ENCODE data around the gene DNAJC5G. TPM values are rescaled to one million over a fixed set of nuclear protein-coding genes. Genes with fewer than 3 reads are reported as not detected.

Gene DNAJC5G
- total RNA-seq, 1 donor from 2014 or later = not detected

Other genes starting within 250 kb of the DNAJC5G start
- 53.7 TPM for gene TMEM214, start 242.5 kb upstream of the DNAJC5G start, total RNA-seq
- gene AGBL5, start 223.8 kb upstream of the DNAJC5G start, total RNA-seq = 7.6 TPM
- gene OST4, start 203.8 kb upstream of the DNAJC5G start, total RNA-seq = 141 TPM
- 16.0 TPM for gene EMILIN1, start 196.8 kb upstream of the DNAJC5G start, total RNA-seq
- gene KHK, start 188.7 kb upstream of the DNAJC5G start, total RNA-seq = 267 TPM
- gene CGREF1, start 156.3 kb upstream of the DNAJC5G start, total RNA-seq = 5.5 TPM
- 3.6 TPM for gene ABHD1, start 151.6 kb upstream of the DNAJC5G start, total RNA-seq
- 43.9 TPM for gene PREB, start 140.8 kb upstream of the DNAJC5G start, total RNA-seq
- not detected for gene PRR30, start 136.0 kb upstream of the DNAJC5G start, total RNA-seq
- 0.10 TPM for gene TCF23, start 126.4 kb upstream of the DNAJC5G start, total RNA-seq
- 31.8 TPM for gene ATRAID, start 63.4 kb upstream of the DNAJC5G start, total RNA-seq
- 72.6 TPM for gene SLC5A6, start 63.2 kb upstream of the DNAJC5G start, total RNA-seq
- 14.9 TPM for gene CAD, start 58.1 kb upstream of the DNAJC5G start, total RNA-seq
- gene SLC30A3, start 12.4 kb upstream of the DNAJC5G start, total RNA-seq = not detected
- not detected for gene TRIM54, start 7.0 kb downstream of the DNAJC5G start, total RNA-seq
- gene UCN, start 33.0 kb downstream of the DNAJC5G start, total RNA-seq = 2.2 TPM
- 18.3 TPM for gene MPV17, start 47.7 kb downstream of the DNAJC5G start, total RNA-seq
- gene GTF3C2, start 81.3 kb downstream of the DNAJC5G start, total RNA-seq = 19.2 TPM
- gene EIF2B4, start 94.9 kb downstream of the DNAJC5G start, total RNA-seq = 17.4 TPM
- 56.1 TPM for gene SNX17, start 95.2 kb downstream of the DNAJC5G start, total RNA-seq
- 10.5 TPM for gene ZNF513, start 105.3 kb downstream of the DNAJC5G start, total RNA-seq
- gene PPM1G, start 134.2 kb downstream of the DNAJC5G start, total RNA-seq = 23.3 TPM
- gene NRBP1, start 153.2 kb downstream of the DNAJC5G start, total RNA-seq = 37.2 TPM
- gene KRTCAP3, start 166.9 kb downstream of the DNAJC5G start, total RNA-seq = 7.1 TPM
- 7.4 TPM for gene IFT172, start 214.3 kb downstream of the DNAJC5G start, total RNA-seq
- gene FNDC4, start 219.8 kb downstream of the DNAJC5G start, total RNA-seq = 61.2 TPM
- gene GCKR, start 221.4 kb downstream of the DNAJC5G start, total RNA-seq = 142 TPM